Astrocyte (in vitro differentiated cells and primary cell): Measurements from ENCODE around the gene CHCHD6. TPM values are rescaled to one million over a fixed set of nuclear protein-coding genes. Genes with fewer than 3 reads are reported as not detected.

ENCODE experiments used
- DNase-seq: peaks from one replicate; pipeline ENCODE4 v3.0.0-alpha.2; 2010; ENCODE audit warnings: low read depth
- FAIRE-seq: peaks from 2 replicates; lab custom pipeline; 2011; peaks lifted over from hg19 to GRCh38; lab: Jason Lieb, UNC
- H2AFZ ChIP-seq: 2 replicates; pipeline ENCODE4 v1.6.0; 2012; ENCODE audit warnings: low read depth, low read length, inconsistent platforms
- H3K27ac ChIP-seq: 2 replicates; pipeline ENCODE4 v1.5.1; 2011; ENCODE audit warnings: low read depth, low read length, inconsistent platforms
- H3K27me3 ChIP-seq: 2 replicates; pipeline ENCODE4 v1.6.0; 2011; ENCODE audit warnings: low read length, inconsistent platforms; ENCODE audit not compliant: insufficient read depth
- H3K36me3 ChIP-seq: 2 replicates; pipeline ENCODE4 v1.5.1; 2011; ENCODE audit warnings: low read length, inconsistent platforms; ENCODE audit not compliant: insufficient read depth
- H3K4me1 ChIP-seq: 2 replicates; pipeline ENCODE4 v1.5.1; 2011; ENCODE audit warnings: low read length, inconsistent platforms; ENCODE audit not compliant: insufficient read depth
- H3K4me2 ChIP-seq: 2 replicates; pipeline ENCODE4 v1.6.0; 2012; ENCODE audit warnings: low read length, inconsistent platforms
- H3K4me3 ChIP-seq: 2 replicates; pipeline ENCODE4 v1.5.1; 2011; ENCODE audit warnings: low read depth, mild to moderate bottlenecking, low read length, inconsistent platforms; ENCODE audit not compliant: insufficient read depth
- H3K79me2 ChIP-seq: 2 replicates; pipeline ENCODE4 v1.6.0; 2012; ENCODE audit warnings: mild to moderate bottlenecking, low read length, inconsistent platforms; ENCODE audit not compliant: insufficient read depth
- H3K9ac ChIP-seq: 2 replicates; pipeline ENCODE4 v1.6.0; 2012; ENCODE audit warnings: mild to moderate bottlenecking, low read length, inconsistent platforms
- H3K9me3 ChIP-seq: 2 replicates; pipeline ENCODE4 v1.5.1; 2012; ENCODE audit warnings: low read depth, mild to moderate bottlenecking, low read length, inconsistent platforms; ENCODE audit not compliant: insufficient read depth
- H4K20me1 ChIP-seq: 2 replicates; pipeline ENCODE4 v1.6.0; 2012; ENCODE audit warnings: low read length, inconsistent platforms; ENCODE audit not compliant: insufficient read depth
- H3K27ac Mint-ChIP-seq: one replicate; pipeline ENCODE4 v1.8.0; 2021; ENCODE audit warnings: mild to moderate bottlenecking, mixed read lengths; ENCODE audit not compliant: unreplicated experiment
- H3K27me3 Mint-ChIP-seq: one replicate; pipeline ENCODE4 v1.8.0; 2021; ENCODE audit warnings: low read depth, mixed read lengths; ENCODE audit not compliant: unreplicated experiment
- H3K36me3 Mint-ChIP-seq: one replicate; pipeline ENCODE4 v1.8.0; 2021; ENCODE audit warnings: low read depth, mixed read lengths; ENCODE audit not compliant: unreplicated experiment
- H3K4me1 Mint-ChIP-seq: one replicate; pipeline ENCODE4 v1.8.0; 2021; ENCODE audit warnings: low read depth, mixed read lengths; ENCODE audit not compliant: unreplicated experiment
- H3K4me3 Mint-ChIP-seq: one replicate; pipeline ENCODE4 v1.8.0; 2021; ENCODE audit warnings: mild to moderate bottlenecking, moderate library complexity, mixed read lengths; ENCODE audit not compliant: unreplicated experiment
- H3K9me3 Mint-ChIP-seq: one replicate; pipeline ENCODE4 v1.8.0; 2021; ENCODE audit warnings: mild to moderate bottlenecking, mixed read lengths; ENCODE audit not compliant: unreplicated experiment
- EZH2 ChIP-seq: IDR thresholded peaks from 2 replicates; pipeline ENCODE4 v1.6.1; 2012; ENCODE audit warnings: mild to moderate bottlenecking, low read length, inconsistent platforms; ENCODE audit not compliant: insufficient read depth
- total RNA-seq: library from RNA; stranded (reverse); gene quantifications from 2 replicates; pipeline ENCODE4 v1.2.1, GENCODE V29; 2021
- TF ChIP-seq, protein P1 (sequence below): IDR thresholded peaks from 2 replicates; pipeline ENCODE4 v1.5.1; 2011; ENCODE audit warnings: low read depth, mild to moderate bottlenecking, inconsistent platforms, low read length, moderate library complexity; ENCODE audit not compliant: insufficient read depth

Gene CHCHD6
- total RNA-seq, 1 donor from 2014 or later = 21.1 TPM

DNA sequence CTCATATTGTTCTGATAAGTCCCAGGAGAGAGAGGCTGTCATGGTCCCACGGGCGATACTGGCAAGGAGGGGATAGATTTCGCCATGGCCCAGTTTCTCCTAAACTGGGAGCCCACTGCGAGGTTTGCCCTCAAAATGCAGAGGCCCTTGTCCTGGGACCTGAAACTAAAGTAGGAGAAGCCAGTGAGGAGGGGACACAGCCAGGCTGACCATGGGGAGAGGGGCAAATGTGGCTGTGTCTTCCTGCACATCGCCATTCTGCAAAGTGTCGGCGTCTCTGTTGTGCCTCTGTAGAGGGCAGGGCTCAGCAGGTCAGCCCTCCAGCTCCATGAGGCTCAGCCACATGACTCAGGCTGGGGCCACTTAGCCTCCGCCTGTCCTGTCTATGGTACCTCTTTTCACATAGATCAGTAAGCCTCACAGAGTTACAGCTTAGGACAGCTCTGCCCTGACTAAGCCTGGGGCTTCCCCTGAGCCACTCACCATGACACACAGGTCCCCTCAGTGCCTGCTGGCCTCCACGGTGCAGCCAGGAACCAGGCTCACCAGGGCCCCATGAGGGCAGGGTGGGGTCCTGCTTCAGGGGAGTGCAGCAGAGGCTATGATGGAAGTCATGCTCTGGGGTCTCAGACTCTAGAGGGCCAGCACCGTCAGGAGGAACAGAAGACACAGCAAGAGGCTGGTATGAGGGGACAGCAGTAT lies 250.3 kb downstream of the CHCHD6 start:
- no peak overlapping the region for H3K4me3 ChIP-seq
- Mint-ChIP-seq H3K9me3 (no peaks in the 10 kb centered on the region), H3K36me3 (peaks cover 7% of the 10 kb centered on the region), H3K4me1 (no peaks in the 10 kb centered on the region), H3K27me3 (peaks cover 6% of the 10 kb centered on the region), H3K4me3 (no peak overlapping the region), H3K27ac (no peak overlapping the region)
- H3K9ac ChIP-seq = no peak overlapping the region
- H4K20me1 ChIP-seq = no peaks in the 10 kb centered on the region
- no peak overlapping the region for H2AFZ ChIP-seq
- no peaks in the 10 kb centered on the region for H3K27me3 ChIP-seq
- H3K4me2 ChIP-seq = no peak overlapping the region
- DNase-seq = no peak
- H3K4me1 ChIP-seq = no peaks in the 10 kb centered on the region
- no peaks in the 10 kb centered on the region for H3K79me2 ChIP-seq
- no peaks in the 10 kb centered on the region for H3K9me3 ChIP-seq
- FAIRE-seq = no peak
- no peaks in the 10 kb centered on the region for H3K36me3 ChIP-seq
- no peak for TF ChIP-seq EZH2
- TF ChIP-seq, protein P1, sequence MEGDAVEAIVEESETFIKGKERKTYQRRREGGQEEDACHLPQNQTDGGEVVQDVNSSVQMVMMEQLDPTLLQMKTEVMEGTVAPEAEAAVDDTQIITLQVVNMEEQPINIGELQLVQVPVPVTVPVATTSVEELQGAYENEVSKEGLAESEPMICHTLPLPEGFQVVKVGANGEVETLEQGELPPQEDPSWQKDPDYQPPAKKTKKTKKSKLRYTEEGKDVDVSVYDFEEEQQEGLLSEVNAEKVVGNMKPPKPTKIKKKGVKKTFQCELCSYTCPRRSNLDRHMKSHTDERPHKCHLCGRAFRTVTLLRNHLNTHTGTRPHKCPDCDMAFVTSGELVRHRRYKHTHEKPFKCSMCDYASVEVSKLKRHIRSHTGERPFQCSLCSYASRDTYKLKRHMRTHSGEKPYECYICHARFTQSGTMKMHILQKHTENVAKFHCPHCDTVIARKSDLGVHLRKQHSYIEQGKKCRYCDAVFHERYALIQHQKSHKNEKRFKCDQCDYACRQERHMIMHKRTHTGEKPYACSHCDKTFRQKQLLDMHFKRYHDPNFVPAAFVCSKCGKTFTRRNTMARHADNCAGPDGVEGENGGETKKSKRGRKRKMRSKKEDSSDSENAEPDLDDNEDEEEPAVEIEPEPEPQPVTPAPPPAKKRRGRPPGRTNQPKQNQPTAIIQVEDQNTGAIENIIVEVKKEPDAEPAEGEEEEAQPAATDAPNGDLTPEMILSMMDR = no peak
- H3K27ac ChIP-seq = no peak overlapping the region

DNA sequence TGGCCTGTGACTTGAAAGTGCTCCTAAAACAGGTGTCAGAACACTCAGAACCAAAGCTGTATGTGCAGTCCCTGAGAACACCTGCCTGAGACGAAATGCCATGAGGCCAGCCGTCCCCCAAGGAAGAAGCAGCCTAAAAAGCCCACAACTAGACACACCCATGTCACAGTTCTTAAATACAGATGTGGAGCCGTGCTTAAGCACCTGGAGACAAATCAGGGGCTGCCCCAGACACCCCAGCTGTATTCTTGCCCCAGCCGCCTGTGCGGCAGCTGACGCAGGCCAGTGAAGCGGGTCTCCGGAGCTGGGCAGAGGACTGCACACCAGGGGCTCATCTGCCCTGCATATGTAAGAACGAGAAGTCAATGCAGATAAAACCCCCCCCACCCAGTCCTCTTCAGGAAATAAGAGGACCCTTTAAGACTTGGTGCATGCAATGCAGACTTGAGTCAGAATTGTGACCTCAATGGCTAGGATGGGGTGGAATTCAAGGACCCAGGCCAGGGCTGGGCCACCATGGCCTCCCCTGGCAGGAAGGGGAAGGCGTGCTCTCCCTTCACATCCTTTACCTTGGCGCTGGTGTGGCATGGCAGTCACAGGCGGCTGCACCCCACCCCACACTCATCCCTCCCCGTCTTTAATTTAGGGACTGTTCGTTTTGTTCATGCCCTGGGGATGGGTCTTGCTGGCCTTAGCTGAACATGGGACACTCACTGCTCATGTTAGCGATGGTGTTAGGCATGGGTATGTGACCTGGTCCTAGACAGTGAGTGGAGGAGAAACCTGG lies 251.2 kb downstream of the CHCHD6 start:
- no peak overlapping the region for H3K9ac ChIP-seq
- no peaks in the 10 kb centered on the region for H3K9me3 Mint-ChIP-seq
- peaks cover 4% of the 10 kb centered on the region for H3K4me1 ChIP-seq
- FAIRE-seq = no peak
- H3K36me3 Mint-ChIP-seq = peaks cover 7% of the 10 kb centered on the region
- peaks cover 1% of the 10 kb centered on the region for H3K4me1 Mint-ChIP-seq
- no peak overlapping the region for H3K4me3 ChIP-seq
- H3K27ac ChIP-seq = no peak overlapping the region
- TF ChIP-seq, protein P1 = no peak
- no peak for TF ChIP-seq EZH2
- no peak for DNase-seq
- no peak overlapping the region for H2AFZ ChIP-seq
- no peaks in the 10 kb centered on the region for H3K27me3 ChIP-seq
- no peaks in the 10 kb centered on the region for H3K9me3 ChIP-seq
- H3K4me3 Mint-ChIP-seq = no peak overlapping the region
- no peak overlapping the region for H3K4me2 ChIP-seq
- no peaks in the 10 kb centered on the region for H4K20me1 ChIP-seq
- no peaks in the 10 kb centered on the region for H3K79me2 ChIP-seq
- peaks cover 7% of the 10 kb centered on the region for H3K27me3 Mint-ChIP-seq
- no peaks in the 10 kb centered on the region for H3K36me3 ChIP-seq
- no peak overlapping the region for H3K27ac Mint-ChIP-seq
